Left lung (tissue), 10 donors: ENCODE results near the gene CENPP. TPM values are rescaled to one million over a fixed set of nuclear protein-coding genes. Genes with fewer than 3 reads are reported as not detected.

Experiments used
- ATAC-seq: fragments of 200-7000 bp; cut with Tn5 transposase; one replicate; pipeline ENCODE4 v1.9.1; 2020; ENCODE audit warnings: moderate library complexity
- DNase-seq, 4 donors: peaks; one replicate each; pipeline ENCODE4 v3.0.0-alpha.2; 2013 to 2020
- H3K27ac ChIP-seq, 2 donors: fragments of 200-600 bp; sonication (generic) in 1 of 2; one replicate each; pipeline versions ENCODE4 v1.5.0 to v1.8.0; 2020 to 2021
- H3K27me3 ChIP-seq, 2 donors: fragments of 200-600 bp; sonication (generic) in 1 of 2; one replicate each; pipeline versions ENCODE4 v1.5.0 to v1.8.0; 2020 to 2021
- H3K36me3 ChIP-seq, 2 donors: fragments of 200-600 bp; sonication (generic) in 1 of 2; one replicate each; pipeline versions ENCODE4 v1.5.0 to v1.8.0; 2020 to 2021
- H3K4me1 ChIP-seq, 2 donors: fragments of 200-600 bp; one replicate each; pipeline ENCODE4 v1.8.0; 2021
- H3K4me3 ChIP-seq, 2 donors: fragments of 200-600 bp; sonication (generic) in 1 of 2; one replicate each; pipeline versions ENCODE4 v1.5.0 to v1.8.0; 2020 to 2021; ENCODE audit warnings: mild to moderate bottlenecking in 1 of 2
- H3K9me3 ChIP-seq, 2 donors: fragments of 200-600 bp; sonication (generic) in 1 of 2; one replicate each; pipeline versions ENCODE4 v1.5.0 to v1.8.0; 2020 to 2021
- CTCF ChIP-seq, 2 donors: fragments of 200-600 bp; sonication (generic) in 1 of 2; IDR thresholded peaks; one replicate each; pipeline versions ENCODE4 v1.5.0 to v1.8.0; 2021; ENCODE audit warnings: antibody characterized with exemption in 2 of 2
- intact Hi-C, 2 donors: fragments of 100-400 bp; cut with DNase I; formaldehyde crosslinking; loops; one replicate each; pipeline versions ENCODE4 v1.11.2 to v1.14.2; 2022
- polyA plus RNA-seq, 6 donors: library from polyadenylated mRNA; unstranded; fragments of 120-200 nt; gene quantifications; one replicate each; pipeline ENCODE4 v1.2.1, GENCODE V29; 2013; ENCODE audit not compliant: insufficient read length in 6 of 6
- total RNA-seq, 2 donors: library from RNA; stranded (reverse); fragmentation: NEBNext Ultra II Directional; extraction: Animal tissue kit (Norgen Biotek cat#: 25700); gene quantifications; one replicate each; pipeline ENCODE4 v1.2.1, GENCODE V29; 2021
- donor health status: DM: no; HTN: yes; CAD: no.
- donor health status: DM: no; HTN: no; CAD: no.

CENPP gene
- total and polyA plus RNA-seq, 8 donors = 3.2 to 9.0 (median 5.7) TPM

DNA sequence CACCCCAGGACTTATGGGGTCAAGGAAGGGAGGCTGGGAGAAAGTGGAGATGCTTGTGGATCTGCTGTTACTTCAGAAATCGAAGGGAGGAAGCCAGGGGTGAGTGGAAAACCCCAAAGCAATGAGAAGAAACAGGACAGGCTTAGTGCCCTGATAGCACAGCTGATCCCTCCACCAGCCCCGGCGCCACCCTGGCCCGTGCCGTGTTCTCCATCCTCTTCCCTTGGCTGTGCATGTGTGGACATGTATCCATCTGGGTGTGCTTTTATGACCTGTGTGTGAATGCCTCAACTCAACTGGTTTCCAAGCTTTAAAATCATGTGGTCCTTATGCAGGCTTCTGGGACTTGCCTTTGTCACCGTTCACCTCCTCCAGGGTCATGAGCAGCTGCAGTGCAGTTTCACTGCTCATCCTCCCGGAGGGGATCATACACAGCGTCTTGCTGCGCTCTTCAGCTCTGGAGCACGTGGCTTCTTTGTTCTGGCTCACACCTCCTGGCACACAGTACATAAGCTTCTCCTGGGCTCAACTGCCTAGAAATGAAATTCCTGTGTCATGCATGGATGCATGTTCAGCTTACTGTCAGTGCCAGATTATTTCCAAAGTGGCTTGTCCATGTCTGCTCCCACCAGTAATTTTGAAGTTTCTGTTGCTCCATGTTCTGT, 286.0 kb downstream of the CENPP start:
- intact Hi-C loops = no loop called here
- DNase-seq (no peak), ATAC-seq (no peak)
- TF ChIP-seq CTCF (IDR thresholded peaks at IDR 0.05) = no peak
- peaks cover 0 to 63% of the 10 kb centered on the region in 2 donors for H3K36me3 ChIP-seq
- H3K4me1 ChIP-seq = peaks cover 0 to 3% of the 10 kb centered on the region in 2 donors
- H3K4me3 ChIP-seq = no peak overlapping the region
- H3K27me3 ChIP-seq = no peaks in the 10 kb centered on the region
- H3K9me3 ChIP-seq = no peaks in the 10 kb centered on the region
- no peak overlapping the region for H3K27ac ChIP-seq

- intact Hi-C loops = no loop called here
- Histone ChIP-seq H3K36me3 (peaks cover 0 to 69% of the 10 kb centered on the region in 2 donors), H3K27ac (no peak overlapping the region), H3K4me1 (peaks cover 0 to 3% of the 10 kb centered on the region in 2 donors), H3K4me3 (no peak overlapping the region), H3K27me3 (no peaks in the 10 kb centered on the region), H3K9me3 (no peaks in the 10 kb centered on the region)
- no peak for TF ChIP-seq CTCF (IDR thresholded peaks at IDR 0.05)
- ATAC-seq = no peak
- DNase-seq = no peak
Measured at GRCh38 chr9:92612292-92612691, 286.5 kb downstream of the CENPP start.

DNA sequence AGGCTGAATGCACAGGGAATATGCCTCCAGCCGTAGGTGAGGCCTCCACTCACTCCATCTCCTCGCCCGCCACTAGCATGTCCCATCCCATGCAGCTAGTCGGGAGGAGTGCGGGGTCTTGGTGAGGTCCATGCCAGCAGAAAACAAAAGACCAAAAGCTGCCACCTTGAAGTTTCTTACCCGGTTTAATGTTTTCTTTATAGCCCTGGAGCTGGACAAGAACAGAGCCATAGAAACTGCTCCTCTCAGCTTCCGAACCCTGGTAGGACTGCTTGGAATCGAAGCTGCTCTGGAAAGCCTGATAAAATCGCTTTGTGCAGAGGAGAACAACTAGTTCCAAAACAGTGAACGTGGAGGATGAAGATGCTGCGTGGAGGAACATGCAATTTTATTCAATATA, 287.1 kb downstream of the CENPP start:
- intact Hi-C loops = no loop called here
- Histone ChIP-seq H3K4me1 (no peaks in the 10 kb centered on the region), H3K4me3 (no peak overlapping the region), H3K27ac (no peak overlapping the region), H3K27me3 (no peaks in the 10 kb centered on the region), H3K9me3 (no peaks in the 10 kb centered on the region), H3K36me3 (peaks cover 0 to 74% of the 10 kb centered on the region in 2 donors)
- no peak for DNase-seq
- TF ChIP-seq CTCF (IDR thresholded peaks at IDR 0.05) = no peak
- no peak for ATAC-seq

- no peak overlapping the region for H3K27ac ChIP-seq
- DNase-seq = no peak
- intact Hi-C loops = no loop called here
Measured at GRCh38 chr9:92613268-92614122, 287.7 kb downstream of the CENPP start.

More at GRCh38 chr9:92613268-92614122, 287.7 kb downstream of the CENPP start:
- Histone ChIP-seq H3K36me3 (peaks cover 0 to 81% of the 10 kb centered on the region in 2 donors), H3K9me3 (no peaks in the 10 kb centered on the region), H3K4me1 (no peaks in the 10 kb centered on the region), H3K27me3 (no peaks in the 10 kb centered on the region), H3K4me3 (no peak overlapping the region)
- no peak for TF ChIP-seq CTCF (IDR thresholded peaks at IDR 0.05)
- no peak for ATAC-seq
